MCF 10A (cell line): ENCODE data around the gene MED17. TPM values are rescaled to one million over a fixed set of nuclear protein-coding genes. Genes with fewer than 3 reads are reported as not detected.

ENCODE experiments used
- BruUV-seq: library from RNA; stranded (reverse); fragments of 400-500 nt; replicated peaks from 2 replicates; lab custom pipeline; 2021; lab: Mats Ljungman, UMichigan
- CTCF ChIA-PET: fragments of 300-600 bp; sonication (Branson Sonifier 250); formaldehyde crosslinking; extraction: SDS; loops from one replicate; lab custom pipeline; 2021; ENCODE audit warnings: antibody characterized with exemption, inconsistent platforms; lab: Yijun Ruan, JAX
- POLR2A ChIA-PET: fragments of 300-600, 350-650 bp; sonication (Branson Sonifier 250); formaldehyde crosslinking; extraction: SDS; loops from one replicate; lab custom pipeline; 2020; ENCODE audit warnings: antibody characterized with exemption, inconsistent platforms; lab: Yijun Ruan, JAX
- DNase-seq: peaks from one replicate; pipeline ENCODE4 v3.0.0-alpha.2; 2018; ENCODE audit not compliant: unreplicated experiment
- H3K27ac Mint-ChIP-seq: one replicate; pipeline ENCODE4 v1.8.0; 2022; ENCODE audit warnings: mild to moderate bottlenecking, low read depth, mixed read lengths; ENCODE audit not compliant: unreplicated experiment
- H3K27me3 Mint-ChIP-seq: one replicate; pipeline ENCODE4 v1.8.0; 2022; ENCODE audit warnings: mixed read lengths; ENCODE audit not compliant: insufficient read depth, unreplicated experiment
- H3K36me3 Mint-ChIP-seq: one replicate; pipeline ENCODE4 v1.8.0; 2022; ENCODE audit warnings: mild to moderate bottlenecking, moderate library complexity, mixed read lengths; ENCODE audit not compliant: insufficient read depth, unreplicated experiment
- H3K4me1 Mint-ChIP-seq: one replicate; pipeline ENCODE4 v1.8.0; 2022; ENCODE audit warnings: mixed read lengths; ENCODE audit not compliant: insufficient read depth, unreplicated experiment
- H3K4me3 Mint-ChIP-seq: one replicate; pipeline ENCODE4 v1.8.0; 2022; ENCODE audit warnings: mild to moderate bottlenecking, moderate library complexity, mixed read lengths; ENCODE audit not compliant: unreplicated experiment
- H3K9me3 Mint-ChIP-seq: one replicate; pipeline ENCODE4 v1.8.0; 2022; ENCODE audit warnings: mixed read lengths; ENCODE audit not compliant: unreplicated experiment
- CTCF ChIP-seq: fragments of 200-600 bp; IDR thresholded peaks from one replicate; pipeline ENCODE4 v1.8.0; 2022; ENCODE audit warnings: antibody characterized with exemption, mild to moderate bottlenecking; ENCODE audit not compliant: unreplicated experiment
- intact Hi-C: fragments of 100-400 bp; cut with micrococcal nuclease; formaldehyde crosslinking; loops from 2 replicates; pipeline ENCODE4 v1.14.1; 2022
- total RNA-seq: library from RNA; stranded (reverse); gene quantifications from 2 replicates; pipeline ENCODE4 v1.2.3, GENCODE V29; 2022

Gene MED17
- total RNA-seq, 1 experiment from 2014 or later: 42.2 TPM

DNA sequence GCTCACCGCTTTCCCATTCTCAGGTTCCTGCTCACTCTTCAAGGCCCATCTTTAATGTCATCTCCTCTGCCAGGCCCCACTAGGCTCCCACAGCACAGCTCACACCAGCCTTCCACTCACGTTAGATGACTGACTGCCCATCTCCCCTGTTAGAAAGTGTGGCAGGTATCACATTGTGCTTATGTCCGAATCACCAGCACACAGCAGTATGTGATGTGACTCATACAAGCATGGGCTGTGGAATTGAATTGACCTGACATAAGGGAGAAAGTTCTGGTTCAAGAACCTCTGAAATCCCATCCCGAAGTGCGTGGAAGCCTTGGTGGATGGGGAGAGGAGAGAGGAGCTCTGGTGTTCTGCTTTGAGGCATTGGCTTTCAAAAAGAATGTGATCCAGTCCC lies 59.8 kb downstream of the MED17 start:
- H3K4me3 Mint-ChIP-seq: no peak overlapping the region
- no peaks in the 10 kb centered on the region for H3K36me3 Mint-ChIP-seq
- no TSS peak for BruUV-seq
- peaks cover 41% of the 10 kb centered on the region for H3K4me1 Mint-ChIP-seq
- no peak for TF ChIP-seq CTCF
- CTCF ChIA-PET: interaction anchor here (0.9 kb wide), 1 partner anchor 52 kb away, joined by 3 read pairs; no protein-coding TSS in a partner anchor
- POLR2A ChIA-PET: no interaction called here
- intact Hi-C loops: no loop called here
- no peak overlapping the region for H3K27ac Mint-ChIP-seq
- DNase-seq: no peak
- H3K27me3 Mint-ChIP-seq: no peaks in the 10 kb centered on the region
- H3K9me3 Mint-ChIP-seq: no peaks in the 10 kb centered on the region

- H3K4me1 Mint-ChIP-seq: peaks cover 41% of the 10 kb centered on the region
- TF ChIP-seq CTCF: no peak
- no peak overlapping the region for H3K27ac Mint-ChIP-seq
- no peaks in the 10 kb centered on the region for H3K9me3 Mint-ChIP-seq
- peak; percentile 30 for DNase-seq
- H3K27me3 Mint-ChIP-seq: no peaks in the 10 kb centered on the region
- H3K36me3 Mint-ChIP-seq: no peaks in the 10 kb centered on the region
- intact Hi-C loops: no loop called here
- ChIA-PET CTCF (no interaction called here), POLR2A (no interaction called here)
- H3K4me3 Mint-ChIP-seq: no peak overlapping the region
- BruUV-seq: no TSS peak
These were observed 60.5 kb downstream of the MED17 start for GRCh38 chr11:93844568-93844967.

DNA sequence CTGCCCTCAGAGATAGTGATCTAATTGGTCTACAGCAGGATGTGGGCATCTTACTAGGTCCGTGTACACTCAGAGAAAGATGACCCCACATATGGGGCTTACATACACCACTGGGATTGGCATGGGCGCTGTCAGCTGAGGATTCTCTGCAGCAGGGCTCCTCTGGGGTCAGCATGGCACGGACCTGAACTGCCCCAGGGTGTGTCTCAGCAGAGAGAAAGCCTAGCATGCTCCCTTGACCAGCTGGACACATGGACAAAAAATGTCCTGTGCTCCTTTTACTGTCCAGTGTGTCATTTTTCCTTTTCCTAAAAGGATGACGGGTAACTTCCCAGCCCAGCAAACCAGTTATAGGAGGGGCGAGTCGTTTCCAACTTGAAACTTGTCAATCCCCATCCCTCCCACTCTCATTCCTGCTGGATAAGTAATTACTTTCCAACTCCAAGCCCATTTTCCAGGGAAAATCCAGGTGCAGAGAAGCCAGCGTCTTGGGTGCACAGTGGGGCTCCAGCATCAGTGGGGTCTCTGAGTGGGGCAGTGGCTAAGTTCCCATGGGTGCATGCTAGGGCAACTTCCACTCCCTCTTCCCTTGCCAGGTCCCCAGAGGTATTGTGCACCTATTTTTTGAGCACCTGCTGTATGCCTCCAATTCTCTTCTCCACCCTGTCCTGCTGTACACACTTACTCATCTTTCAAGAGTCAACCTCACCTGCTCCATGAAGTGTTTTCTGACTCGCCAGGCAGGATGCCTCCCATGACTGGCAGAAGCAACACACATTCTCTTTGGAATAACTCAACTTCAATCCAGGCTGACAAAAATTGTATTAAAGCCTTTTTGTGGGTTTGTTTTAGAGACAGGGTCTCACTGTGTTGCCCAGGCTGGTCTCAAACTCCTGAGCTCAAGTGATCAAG lies 61.4 kb downstream of the MED17 start:
- no peak overlapping the region for H3K27ac Mint-ChIP-seq
- H3K4me3 Mint-ChIP-seq: no peak overlapping the region
- no peak for TF ChIP-seq CTCF
- H3K27me3 Mint-ChIP-seq: no peaks in the 10 kb centered on the region
- CTCF ChIA-PET: interaction anchor here (0.6 kb wide), 1 partner anchor 47 kb away, joined by 4 read pairs; no protein-coding TSS in a partner anchor
- POLR2A ChIA-PET: interaction anchor here (0.6 to 0.7 kb wide), 2 partner anchors 62 to 602 kb away, joined by 3 read pairs; partner anchors contain the start of gene MED17
- no peaks in the 10 kb centered on the region for H3K36me3 Mint-ChIP-seq
- DNase-seq: no peak
- peaks cover 41% of the 10 kb centered on the region for H3K4me1 Mint-ChIP-seq
- no TSS peak for BruUV-seq
- H3K9me3 Mint-ChIP-seq: no peaks in the 10 kb centered on the region
- intact Hi-C loops: no loop called here

DNA sequence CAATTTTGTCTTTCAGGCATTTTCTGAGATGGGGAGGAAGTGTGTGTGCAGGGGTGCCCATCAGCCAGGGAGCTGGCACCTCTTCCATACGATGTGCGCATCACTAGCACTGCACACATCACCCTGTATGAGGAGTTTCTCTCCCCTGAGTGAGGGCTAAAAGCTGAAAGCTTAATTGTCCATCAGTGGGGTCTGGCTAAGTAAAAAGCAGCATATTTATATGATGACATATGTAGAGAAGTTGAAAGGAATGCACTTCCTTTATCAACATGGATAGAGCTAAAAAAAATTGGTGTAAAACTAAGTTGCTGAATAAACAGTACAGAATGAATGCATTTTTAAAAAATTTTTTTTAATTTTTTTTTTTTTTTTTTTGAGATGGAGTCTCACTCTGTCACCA lies 62.3 kb downstream of the MED17 start:
- CTCF ChIA-PET: interaction anchor here (0.6 to 1.3 kb wide), 2 partner anchors 46 to 49 kb away, joined by 4 read pairs; no protein-coding TSS in a partner anchor
- peaks cover 38% of the 10 kb centered on the region for H3K4me1 Mint-ChIP-seq
- POLR2A ChIA-PET: interaction anchor here (0.7 kb wide), 1 partner anchor 62 kb away, joined by 3 read pairs; the partner anchor contains the start of gene MED17
- H3K27me3 Mint-ChIP-seq: no peaks in the 10 kb centered on the region
- H3K9me3 Mint-ChIP-seq: no peaks in the 10 kb centered on the region
- no peak for DNase-seq
- H3K4me3 Mint-ChIP-seq: no peak overlapping the region
- TF ChIP-seq CTCF: no peak
- BruUV-seq: no TSS peak
- intact Hi-C loops: no loop called here
- no peaks in the 10 kb centered on the region for H3K36me3 Mint-ChIP-seq
- no peak overlapping the region for H3K27ac Mint-ChIP-seq
